ENCODE data around the gene PRKCI. TPM values are rescaled to one million over a fixed set of nuclear protein-coding genes. Genes with fewer than 3 reads are reported as not detected.

Gene PRKCI
- total RNA-seq, 4 donors from 2014 or later: 33.5 to 125 (median 47.7) TPM

- H3K9me3 ChIP-seq: no peaks in the 10 kb centered on the region
- WGBS: 91% methylated on average over 1 of the region's 1 CpG
- H3K27ac ChIP-seq: no peak overlapping the region
- H3K36me3 ChIP-seq: no peaks in the 10 kb centered on the region
- no peak for DNase-seq (ENCODE audit: low spot score in 2 of 2)
- no peak for TF ChIP-seq POLR2A (IDR thresholded peaks at IDR 0.05)
- no peak for TF ChIP-seq POLR2AphosphoS5 (IDR thresholded peaks at IDR 0.05)
- TF ChIP-seq, protein P1, sequence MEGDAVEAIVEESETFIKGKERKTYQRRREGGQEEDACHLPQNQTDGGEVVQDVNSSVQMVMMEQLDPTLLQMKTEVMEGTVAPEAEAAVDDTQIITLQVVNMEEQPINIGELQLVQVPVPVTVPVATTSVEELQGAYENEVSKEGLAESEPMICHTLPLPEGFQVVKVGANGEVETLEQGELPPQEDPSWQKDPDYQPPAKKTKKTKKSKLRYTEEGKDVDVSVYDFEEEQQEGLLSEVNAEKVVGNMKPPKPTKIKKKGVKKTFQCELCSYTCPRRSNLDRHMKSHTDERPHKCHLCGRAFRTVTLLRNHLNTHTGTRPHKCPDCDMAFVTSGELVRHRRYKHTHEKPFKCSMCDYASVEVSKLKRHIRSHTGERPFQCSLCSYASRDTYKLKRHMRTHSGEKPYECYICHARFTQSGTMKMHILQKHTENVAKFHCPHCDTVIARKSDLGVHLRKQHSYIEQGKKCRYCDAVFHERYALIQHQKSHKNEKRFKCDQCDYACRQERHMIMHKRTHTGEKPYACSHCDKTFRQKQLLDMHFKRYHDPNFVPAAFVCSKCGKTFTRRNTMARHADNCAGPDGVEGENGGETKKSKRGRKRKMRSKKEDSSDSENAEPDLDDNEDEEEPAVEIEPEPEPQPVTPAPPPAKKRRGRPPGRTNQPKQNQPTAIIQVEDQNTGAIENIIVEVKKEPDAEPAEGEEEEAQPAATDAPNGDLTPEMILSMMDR (IDR thresholded peaks at IDR 0.05): no peak
- TF ChIP-seq EP300 (IDR thresholded peaks at IDR 0.05): no peak
- no peaks in the 10 kb centered on the region for H3K27me3 ChIP-seq
- H3K4me1 ChIP-seq: no peaks in the 10 kb centered on the region
- H3K4me3 ChIP-seq: no peak overlapping the region
Measured at GRCh38 chr3:170211668-170212067, 10.6 kb upstream of the PRKCI start.

- H3K4me1 ChIP-seq: peaks cover 12% of the 10 kb centered on the region
- 96% methylated on average over 1 of the region's 1 CpG for WGBS
- no peak for DNase-seq (ENCODE audit: low spot score in 2 of 2)
- TF ChIP-seq EP300 (IDR thresholded peaks at IDR 0.05) (no peak), POLR2A (IDR thresholded peaks at IDR 0.05) (no peak), POLR2AphosphoS5 (IDR thresholded peaks at IDR 0.05) (no peak)
- TF ChIP-seq, protein P1 (IDR thresholded peaks at IDR 0.05): no peak
- H3K4me3 ChIP-seq: no peak overlapping the region
- no peak overlapping the region for H3K27ac ChIP-seq
- no peaks in the 10 kb centered on the region for H3K9me3 ChIP-seq
- no peaks in the 10 kb centered on the region for H3K36me3 ChIP-seq
- no peaks in the 10 kb centered on the region for H3K27me3 ChIP-seq
Measured at GRCh38 chr3:170219850-170220249, 2.4 kb upstream of the PRKCI start.

DNA sequence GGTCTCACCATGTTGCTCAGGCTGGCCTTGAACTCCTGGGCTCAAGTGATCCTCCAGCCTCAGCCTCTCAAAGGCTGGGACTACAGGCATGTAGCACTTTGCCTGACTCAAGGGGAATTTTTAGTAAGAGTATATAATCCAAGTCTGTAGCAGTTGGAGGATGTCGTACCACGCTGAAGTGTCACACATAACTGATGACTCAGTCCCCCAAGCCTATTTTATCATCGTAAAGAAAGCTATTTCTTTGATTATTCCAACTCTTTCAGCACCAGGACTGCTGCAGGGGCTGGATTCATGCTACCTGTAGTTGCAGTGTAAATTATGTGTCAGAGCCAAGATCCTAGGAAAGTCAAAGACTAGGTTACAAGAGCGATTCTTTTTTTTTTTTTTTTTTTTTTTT, 1.4 kb upstream of the PRKCI start:
- 71% methylated on average over 4 of the region's 4 CpGs for WGBS
- Histone ChIP-seq H3K27ac (no peak overlapping the region), H3K4me3 (no peak overlapping the region)

DNA sequence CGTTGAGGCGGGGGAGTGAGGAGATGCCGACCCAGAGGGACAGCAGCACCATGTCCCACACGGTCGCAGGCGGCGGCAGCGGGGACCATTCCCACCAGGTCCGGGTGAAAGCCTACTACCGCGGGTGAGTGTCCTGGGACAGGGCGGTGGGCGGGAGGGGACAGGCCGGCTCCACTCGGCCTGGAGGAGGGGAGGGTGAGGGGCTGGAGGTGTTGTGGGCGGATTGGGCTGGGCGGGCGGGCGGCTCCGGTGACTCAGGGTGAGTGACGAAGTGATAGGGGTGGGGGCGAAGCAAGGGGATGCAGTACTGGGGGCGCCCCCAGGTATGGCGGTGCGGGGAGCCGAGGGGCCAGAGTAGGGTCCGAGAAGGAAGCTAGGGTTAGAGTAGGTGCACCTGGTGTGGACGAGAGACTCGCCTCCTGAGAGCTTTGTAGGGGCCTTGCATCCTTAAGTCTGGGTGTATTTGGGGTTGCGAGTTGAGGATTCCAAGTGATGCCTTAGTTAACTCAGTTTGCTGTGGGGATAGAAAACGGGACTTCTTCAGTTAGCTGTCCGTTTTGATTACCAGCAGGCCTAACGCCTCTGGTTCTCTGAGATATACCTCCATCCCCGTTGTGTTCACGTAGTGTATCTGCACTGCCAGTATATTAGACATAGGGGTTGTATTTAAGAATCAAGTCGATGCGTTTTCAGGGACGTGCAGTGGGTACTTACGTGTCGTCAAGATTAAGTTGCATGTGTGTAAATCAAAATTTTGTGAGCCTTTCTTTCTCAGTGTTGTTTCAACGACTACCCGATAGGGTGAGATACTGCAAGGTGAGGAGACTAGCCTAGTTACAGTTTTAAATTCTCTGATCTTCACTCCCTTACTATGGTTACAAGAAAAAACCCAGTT, 670 bp downstream of the PRKCI start:
- Histone ChIP-seq H3K9me3 (no peaks in the 10 kb centered on the region), H3K4me3 (peak overlapping the region; percentile 96), H3K36me3 (no peaks in the 10 kb centered on the region), H3K4me1 (peaks cover 12% of the 10 kb centered on the region), H3K27me3 (no peaks in the 10 kb centered on the region), H3K27ac (peak overlapping the region; percentile 93)
- WGBS: 1% methylated on average over 20 of the region's 42 CpGs
- TF ChIP-seq POLR2A (IDR thresholded peaks at IDR 0.05) (no peak), POLR2AphosphoS5 (IDR thresholded peaks at IDR 0.05) (no peak), EP300 (IDR thresholded peaks at IDR 0.05) (no peak)
- TF ChIP-seq, protein P1 (IDR thresholded peaks at IDR 0.05): no peak
- peak; percentile 74 to 81 for DNase-seq (ENCODE audit: low spot score in 2 of 2)

More for the DNA sequence above, 1.4 kb upstream of the PRKCI start:
- no peak for TF ChIP-seq EP300 (IDR thresholded peaks at IDR 0.05)
- TF ChIP-seq, protein P1 (IDR thresholded peaks at IDR 0.05): no peak
- TF ChIP-seq POLR2AphosphoS5 (IDR thresholded peaks at IDR 0.05): no peak
- Histone ChIP-seq H3K27me3 (no peaks in the 10 kb centered on the region), H3K4me1 (peaks cover 12% of the 10 kb centered on the region), H3K36me3 (no peaks in the 10 kb centered on the region), H3K9me3 (no peaks in the 10 kb centered on the region)
- DNase-seq (ENCODE audit: low spot score in 2 of 2): no peak

DNA sequence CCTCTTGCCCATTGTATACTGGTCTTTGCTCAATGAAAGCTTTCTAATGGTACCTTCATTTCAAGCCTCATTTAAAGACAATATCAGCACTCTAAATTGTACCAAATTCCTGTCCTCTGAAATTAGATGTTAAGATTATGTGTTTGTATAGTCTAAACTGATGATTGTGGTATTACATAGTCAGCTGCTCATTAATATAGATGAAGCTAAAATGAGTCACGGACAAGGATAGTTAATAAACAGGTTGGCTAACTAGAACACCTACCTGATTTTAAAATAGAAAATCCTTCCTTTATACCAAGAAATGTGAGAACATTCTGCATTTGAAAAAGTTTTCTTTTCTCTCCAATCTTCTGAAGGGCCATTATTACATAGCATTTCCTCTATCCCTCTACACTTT, 2.9 kb downstream of the PRKCI start:
- H3K4me1 ChIP-seq: peaks cover 12% of the 10 kb centered on the region
- H3K27ac ChIP-seq: no peak overlapping the region
- H3K36me3 ChIP-seq: no peaks in the 10 kb centered on the region
- no peak for DNase-seq (ENCODE audit: low spot score in 2 of 2)
- H3K27me3 ChIP-seq: no peaks in the 10 kb centered on the region
- TF ChIP-seq, protein P1 (IDR thresholded peaks at IDR 0.05): no peak
- TF ChIP-seq POLR2A (IDR thresholded peaks at IDR 0.05) (no peak), POLR2AphosphoS5 (IDR thresholded peaks at IDR 0.05) (no peak), EP300 (IDR thresholded peaks at IDR 0.05) (no peak)
- no peak overlapping the region for H3K4me3 ChIP-seq
- WGBS: 37% methylated on average over 1 of the region's 1 CpG
- H3K9me3 ChIP-seq: no peaks in the 10 kb centered on the region

All from suprapubic skin (tissue), 4 donors.